AG10803 (cell line): ENCODE measurements around the gene FARS2.

Source experiments
- DNase-seq: peaks from one replicate; pipeline ENCODE4 v3.0.0; 2010; ENCODE audit warnings: low read depth
- H3K4me3 ChIP-seq: 2 replicates; pipeline ENCODE4 v1.5.1; 2011; ENCODE audit warnings: mild to moderate bottlenecking, low read length, control low read depth
- CTCF ChIP-seq: conservative IDR thresholded peaks from 2 replicates; pipeline ENCODE4 v1.5.1; 2011; ENCODE audit warnings: mild to moderate bottlenecking, low read length, control low read depth, inconsistent platforms

Gene FARS2

GRCh38 chr6:5425797-5426196 lies 164.5 kb downstream of the FARS2 start:
- no peak for DNase-seq
- H3K4me3 ChIP-seq: no peak overlapping the region
- TF ChIP-seq CTCF: no peak

GRCh38 chr6:5427586-5427985 lies 166.3 kb downstream of the FARS2 start:
- DNase-seq: no peak
- no peak overlapping the region for H3K4me3 ChIP-seq
- no peak for TF ChIP-seq CTCF

GRCh38 chr6:5433324-5433723 lies 172.0 kb downstream of the FARS2 start:
- no peak for DNase-seq
- H3K4me3 ChIP-seq: no peak overlapping the region
- TF ChIP-seq CTCF: no peak

GRCh38 chr6:5435449-5435848 lies 174.1 kb downstream of the FARS2 start:
- no peak for TF ChIP-seq CTCF
- no peak overlapping the region for H3K4me3 ChIP-seq
- peak; percentile 75 for DNase-seq

GRCh38 chr6:5438922-5439584 lies 177.7 kb downstream of the FARS2 start:
- H3K4me3 ChIP-seq: no peak overlapping the region
- TF ChIP-seq CTCF: no peak
- no peak for DNase-seq

- no peak for DNase-seq
- TF ChIP-seq CTCF: no peak
Observed at GRCh38 chr6:5439749-5440148, 178.4 kb downstream of the FARS2 start.

GRCh38 chr6:5442319-5442718 lies 181.0 kb downstream of the FARS2 start:
- TF ChIP-seq CTCF: no peak
- no peak overlapping the region for H3K4me3 ChIP-seq
- no peak for DNase-seq

More at GRCh38 chr6:5439749-5440148, 178.4 kb downstream of the FARS2 start:
- no peak overlapping the region for H3K4me3 ChIP-seq
